NCI-H82 treated with DMSO at 0.1 percent for 48 hours (cell line): ENCODE measurements around the gene TMCO4.
"Not testable (repeated sequence)": the region's sequence is repeated elsewhere in the genome, so short reads cannot be mapped to it uniquely, and the experiment has no call there.

Experiments
- DNase-seq: peaks from one replicate; lab custom pipeline; 2025; ENCODE audit not compliant: unreplicated experiment; lab: John Stamatoyannopoulos, UW

The TMCO4 gene

GRCh38 chr1:19814244-19814661 is 14.5 kb upstream of the TMCO4 start:
- no peak for DNase-seq

GRCh38 chr1:19813643-19813960 is 13.9 kb upstream of the TMCO4 start:
- no peak for DNase-seq

GRCh38 chr1:19812875-19813642 is 13.3 kb upstream of the TMCO4 start:
- DNase-seq = no peak

- DNase-seq = peak; percentile 42
Observed at GRCh38 chr1:19811206-19811851, 11.6 kb upstream of the TMCO4 start.

GRCh38 chr1:19809044-19809750 is 9.5 kb upstream of the TMCO4 start:
- no peak for DNase-seq

GRCh38 chr1:19808351-19808750 is 8.6 kb upstream of the TMCO4 start:
- DNase-seq = no peak

GRCh38 chr1:19804831-19805251 is 5.1 kb upstream of the TMCO4 start:
- no peak for DNase-seq

GRCh38 chr1:19802269-19802668 is 2.6 kb upstream of the TMCO4 start:
- no peak for DNase-seq

- no peak for DNase-seq
Observed at GRCh38 chr1:19800076-19800804, 524 bp upstream of the TMCO4 start.

GRCh38 chr1:19798486-19799229 is 1.1 kb downstream of the TMCO4 start:
- DNase-seq = no peak

- no peak for DNase-seq
Observed at GRCh38 chr1:19797827-19798226, 1.9 kb downstream of the TMCO4 start.

GRCh38 chr1:19794583-19794982 is 5.1 kb downstream of the TMCO4 start:
- DNase-seq = no peak

- no peak for DNase-seq
Observed at GRCh38 chr1:19793360-19794046, 6.2 kb downstream of the TMCO4 start.

- no peak for DNase-seq
Observed at GRCh38 chr1:19792237-19793002, 7.3 kb downstream of the TMCO4 start.

GRCh38 chr1:19790061-19790975 is 9.4 kb downstream of the TMCO4 start:
- not testable (repeated sequence) for DNase-seq

- DNase-seq = no peak
Observed at GRCh38 chr1:19786988-19787423, 12.7 kb downstream of the TMCO4 start.

- DNase-seq = no peak
Observed at GRCh38 chr1:19785660-19786059, 14.1 kb downstream of the TMCO4 start.

- no peak for DNase-seq
Observed at GRCh38 chr1:19780267-19780877, 19.3 kb downstream of the TMCO4 start.
